IMR-90 (cell line): ENCODE measurements around the gene CTIF. TPM values are rescaled to one million over a fixed set of nuclear protein-coding genes. Genes with fewer than 3 reads are reported as not detected.

Experiments
- ATAC-seq: fragments of 200-7000 bp; cut with Tn5 transposase; 2 replicates; pipeline ENCODE4 v1.9.1; 2020; ENCODE audit warnings: low read depth, mild to moderate bottlenecking, moderate library complexity
- BruUV-seq: library from RNA; stranded (reverse); fragments of 400-500 nt; replicated peaks from 2 replicates; lab custom pipeline; 2021; lab: Mats Ljungman, UMichigan
- CTCF ChIA-PET: fragments of 300-600 bp; formaldehyde crosslinking; extraction: SDS; loops from one replicate; lab custom pipeline; 2021; ENCODE audit warnings: antibody characterized with exemption; lab: Yijun Ruan, JAX
- POLR2A ChIA-PET: fragments of 300-600 bp; sonication (Branson Sonifier 250); formaldehyde crosslinking; loops from one replicate; lab custom pipeline; 2022; ENCODE audit warnings: antibody characterized with exemption; ENCODE audit not compliant: unreplicated experiment; lab: Charles Lee
- DNase-seq: peaks from one replicate; pipeline ENCODE4 v3.0.0; 2013
- H2AFZ ChIP-seq: replicated peaks from 2 replicates; pipeline ENCODE3; 2013; ENCODE audit warnings: low read length, mild to moderate bottlenecking; ENCODE audit not compliant: poor library complexity
- H2AK5ac ChIP-seq: 2 replicates; pipeline ENCODE4 v1.6.1; 2013; ENCODE audit warnings: low read depth, low read length, inconsistent platforms
- H2AK9ac ChIP-seq: replicated peaks from 2 replicates; pipeline ENCODE3; 2013; ENCODE audit warnings: mild to moderate bottlenecking, low read depth, low read length, moderate library complexity; ENCODE audit not compliant: poor library complexity
- H2BK120ac ChIP-seq: 2 replicates; pipeline ENCODE4 v1.6.1; 2013; ENCODE audit warnings: low read depth, low read length, inconsistent platforms
- H2BK15ac ChIP-seq: 3 replicates; pipeline ENCODE4 v1.6.1; 2013; ENCODE audit warnings: low read depth, low read length, inconsistent platforms
- H2BK20ac ChIP-seq: 2 replicates; pipeline ENCODE4 v1.6.1; 2013; ENCODE audit warnings: low read depth, mild to moderate bottlenecking, inconsistent platforms, low read length, moderate library complexity
- H2BK5ac ChIP-seq: 2 replicates; pipeline ENCODE4 v1.6.1; 2013; ENCODE audit warnings: mild to moderate bottlenecking, low read depth, low read length, inconsistent platforms; ENCODE audit not compliant: poor library complexity, severe bottlenecking
- H3K14ac ChIP-seq: replicated peaks from 2 replicates; pipeline ENCODE4 v1.6.1; 2013; ENCODE audit warnings: low read depth, low read length, inconsistent platforms
- H3K18ac ChIP-seq: 2 replicates; pipeline ENCODE4 v1.6.1; 2013; ENCODE audit warnings: low read depth, low read length, control low read depth
- H3K23ac ChIP-seq: 2 replicates; pipeline ENCODE4 v1.6.1; 2013; ENCODE audit warnings: low read depth, low read length, inconsistent platforms
- H3K27ac ChIP-seq: 2 replicates; pipeline ENCODE4 v1.5.1; 2013; ENCODE audit warnings: mild to moderate bottlenecking, control low read depth, low read length; ENCODE audit not compliant: insufficient read depth
- H3K27me3 ChIP-seq: 2 replicates; pipeline ENCODE4 v1.6.1; 2013; ENCODE audit warnings: low read length; ENCODE audit not compliant: control insufficient read depth, insufficient read depth
- H3K36me3 ChIP-seq: 2 replicates; pipeline ENCODE4 v1.6.1; 2013; ENCODE audit warnings: low read length, mixed read lengths; ENCODE audit not compliant: control insufficient read depth, insufficient read depth
- H3K4ac ChIP-seq: 2 replicates; pipeline ENCODE4 v1.6.1; 2013; ENCODE audit warnings: low read depth, low read length, inconsistent platforms
- H3K4me1 ChIP-seq: 2 replicates; pipeline ENCODE4 v1.6.1; 2013; ENCODE audit warnings: low read length, mixed read lengths; ENCODE audit not compliant: control insufficient read depth, insufficient read depth
- H3K4me2 ChIP-seq: 2 replicates; pipeline ENCODE4 v1.6.1; 2013; ENCODE audit warnings: low read depth, mild to moderate bottlenecking, control low read depth, low read length, moderate library complexity
- H3K4me3 ChIP-seq: 2 replicates; pipeline ENCODE4 v1.5.1; 2013; ENCODE audit warnings: low read depth, mild to moderate bottlenecking, control low read depth, low read length, moderate library complexity; ENCODE audit not compliant: insufficient read depth
- H3K56ac ChIP-seq: 2 replicates; pipeline ENCODE4 v1.6.1; 2013; ENCODE audit warnings: low read length, inconsistent platforms; ENCODE audit not compliant: insufficient read depth; ENCODE audit errors: extremely low read depth
- H3K79me1 ChIP-seq, 2 experiments: 2 replicates each; pipeline ENCODE4 v1.6.1; 2013; ENCODE audit warnings: low read length in 2 of 2, inconsistent platforms in 1 of 2, low read depth in 1 of 2
- H3K9ac ChIP-seq: 2 replicates; pipeline ENCODE4 v1.6.1; 2013; ENCODE audit warnings: low read depth, low read length, control low read depth
- H3K9me1 ChIP-seq: 2 replicates; pipeline ENCODE4 v1.6.1; 2013; ENCODE audit warnings: low read length, inconsistent platforms; ENCODE audit not compliant: insufficient read depth
- H3K9me3 ChIP-seq: 2 replicates; pipeline ENCODE4 v1.6.1; 2013; ENCODE audit warnings: low read length; ENCODE audit not compliant: control insufficient read depth, insufficient read depth
- H4K20me1 ChIP-seq: 2 replicates; pipeline ENCODE4 v1.6.1; 2013; ENCODE audit warnings: low read length, inconsistent platforms; ENCODE audit not compliant: insufficient read depth
- H4K5ac ChIP-seq: 2 replicates; pipeline ENCODE4 v1.6.1; 2013; ENCODE audit warnings: mild to moderate bottlenecking, low read depth, low read length, control low read depth
- H4K8ac ChIP-seq, 2 experiments: 2 replicates each; pipeline ENCODE4 v1.6.1; 2013; ENCODE audit warnings: low read depth in 2 of 2, low read length in 2 of 2, control low read depth in 1 of 2, inconsistent platforms in 1 of 2
- H4K91ac ChIP-seq: 2 replicates; pipeline ENCODE4 v1.6.1; 2013; ENCODE audit warnings: low read depth, low read length, inconsistent platforms; ENCODE audit not compliant: insufficient read depth
- BHLHE40 ChIP-seq: fragments of 150-350 bp; IDR thresholded peaks from 2 replicates; pipeline ENCODE4 v1.6.1; 2016; ENCODE audit warnings: mild to moderate bottlenecking, low read depth, low read length
- CHD1 ChIP-seq: IDR thresholded peaks from 2 replicates; pipeline ENCODE4 v1.6.1; 2012; ENCODE audit warnings: low read depth, low read length, improper control_type of control experiment
- FOS ChIP-seq: fragments of 150-350 bp; IDR thresholded peaks from 2 replicates; pipeline ENCODE4 v1.6.1; 2016; ENCODE audit warnings: low read depth, low read length
- MAFK ChIP-seq: IDR thresholded peaks from 2 replicates; pipeline ENCODE4 v1.6.1; 2012; ENCODE audit warnings: low read depth, low read length, improper control_type of control experiment
- MXI1 ChIP-seq: IDR thresholded peaks from 2 replicates; pipeline ENCODE4 v1.6.1; 2012; ENCODE audit warnings: low read depth, mild to moderate bottlenecking, low read length, moderate library complexity, borderline replicate concordance
- NFE2L2 ChIP-seq: fragments of 150-350 bp; IDR thresholded peaks from 2 replicates; pipeline ENCODE4 v1.6.1; 2016; ENCODE audit warnings: low read depth, mild to moderate bottlenecking, low read length
- POLR2A ChIP-seq: IDR thresholded peaks from 2 replicates; pipeline ENCODE4 v1.6.1; 2012; ENCODE audit warnings: mild to moderate bottlenecking, low read depth, low read length
- RAD21 ChIP-seq: IDR thresholded peaks from 2 replicates; pipeline ENCODE4 v1.6.1; 2012; ENCODE audit warnings: low read length, improper control_type of control experiment
- RFX5 ChIP-seq: IDR thresholded peaks from 2 replicates; pipeline ENCODE4 v1.8.0; 2012; ENCODE audit warnings: low read depth, mild to moderate bottlenecking, low read length, moderate library complexity
- WGBS, 2 experiments: methylation state at CpG; one replicate each; pipeline versions ENCODE4 v1.1.5 to v1.1.7; 2013; ENCODE audit warnings: missing lambda C conversion rate in 2 of 2; ENCODE audit not compliant: insufficient read length in 1 of 2; ENCODE audit errors: extremely low coverage in 2 of 2; 5-methylcytosine and 5-hydroxymethylcytosine counted together
- dilution Hi-C: fragments of 300-500 bp; cut with HindIII; formaldehyde crosslinking; loops from one replicate; pipeline ENCODE4 v1.14.3; 2018; ENCODE audit warnings: low sequenced_read_pairs; ENCODE audit not compliant: unreplicated experiment
- in situ Hi-C: fragments of 300-500 bp; cut with MboI; formaldehyde crosslinking; loops from 3 replicates; pipeline ENCODE4 v1.14.3; 2019; ENCODE audit warnings: low sequenced_read_pairs, inconsistent platforms, mixed read lengths
- intact Hi-C: fragments of 100-400 bp; cut with micrococcal nuclease; formaldehyde crosslinking; loops from 2 replicates; pipeline ENCODE4 v1.10.0; 2022
- polyA plus RNA-seq, 3 experiments: library from polyadenylated mRNA; depleted of rRNA; stranded (reverse); fragments of >200 nt; gene quantifications; 2 replicates each; pipeline ENCODE4 v1.2.3, GENCODE V29; 2012; ENCODE audit warnings: low replicate concordance in 1 of 3
- total RNA-seq: library from RNA; depleted of rRNA; stranded (reverse); fragments of >200 nt; gene quantifications from 2 replicates; pipeline ENCODE4 v1.2.3, GENCODE V29; 2012
- TF ChIP-seq, protein P1 (sequence below): fragments of 150-350 bp; IDR thresholded peaks from 2 replicates; pipeline ENCODE4 v1.6.1; 2017; ENCODE audit warnings: mild to moderate bottlenecking, antibody characterized with exemption, low read length, low read depth
- TF ChIP-seq, protein P2 (sequence below): conservative IDR thresholded peaks from 2 replicates; pipeline ENCODE4 v1.5.1; 2012; ENCODE audit warnings: mild to moderate bottlenecking, low read depth, low read length, improper control_type of control experiment

The CTIF gene
- total and polyA plus RNA-seq, 2 of the 4 experiments (the other 2 are of a cell fraction) = 25.1 to 57.0 TPM

DNA sequence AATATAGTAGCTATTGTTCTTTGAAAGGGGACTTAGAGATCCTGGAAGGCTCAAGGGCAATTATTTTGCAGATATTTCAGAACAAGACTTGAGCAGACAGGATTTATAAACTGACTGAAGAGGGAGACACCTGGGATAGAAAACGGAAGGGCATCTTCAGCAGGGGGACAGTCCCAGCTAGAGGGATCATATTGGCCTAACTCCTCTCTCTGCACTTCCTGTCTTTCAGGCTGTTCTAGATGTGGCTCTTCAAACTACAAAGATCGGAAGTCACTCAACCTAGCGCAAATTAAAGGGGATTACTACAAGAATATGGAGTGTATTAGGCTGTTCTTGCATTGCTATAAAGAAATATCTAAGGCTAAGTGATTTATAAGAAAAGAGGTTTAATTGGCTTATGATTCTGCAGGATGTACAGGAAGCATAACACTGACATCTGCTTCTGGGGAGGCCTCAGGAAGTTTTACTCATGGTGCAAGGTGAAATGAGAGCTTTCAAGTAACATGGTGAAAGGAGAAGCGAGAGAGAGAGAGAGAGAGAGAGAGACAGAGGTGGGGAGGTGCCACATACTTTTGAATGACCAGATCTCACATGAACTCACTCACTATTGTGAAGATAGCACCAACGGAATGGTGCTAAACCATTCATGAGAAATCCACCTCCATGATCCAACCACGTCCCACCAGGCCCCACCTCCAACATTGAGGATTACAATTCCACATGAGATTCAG is 5.3 kb upstream of the CTIF start:
- in situ Hi-C loops = loop anchor here (5.0 to 25.0 kb wide), 2 partner anchors 51 to 404 kb away; no protein-coding TSS in a partner anchor

More for the DNA sequence above, 5.3 kb upstream of the CTIF start:
- no peak overlapping the region for H2AFZ ChIP-seq
- no peak overlapping the region for H2AK9ac ChIP-seq
- H2BK15ac ChIP-seq = peak overlapping the region; percentile 76; the same call in 1 of the 3 replicates
- dilution Hi-C loops = no loop called here
- CTCF ChIA-PET = no interaction called here
- WGBS, 2 experiments = no CpG with 5 or more reads among the region's 6 CpGs
- H3K14ac ChIP-seq = peak overlapping the region; percentile 78; the same call in 1 of the 2 replicates
- no peaks in the 10 kb centered on the region for H3K36me3 ChIP-seq
- no peak for DNase-seq
- H3K4me2 ChIP-seq = no peak overlapping the region
- peaks cover 35% of the 10 kb centered on the region for H3K9me1 ChIP-seq
- H4K8ac ChIP-seq = peak overlapping the region in 1 of 2 experiments; percentile 87; a peak in 1 of 4 replicates
- no peaks in the 10 kb centered on the region for H4K20me1 ChIP-seq
- H3K27ac ChIP-seq = no peak overlapping the region
- H3K23ac ChIP-seq = peak overlapping the region; percentile 41
- peak overlapping the region; percentile 88 for H3K4ac ChIP-seq
- no peak overlapping the region for H4K5ac ChIP-seq
- no peaks in the 10 kb centered on the region for H3K27me3 ChIP-seq
- peaks cover 0 to 20% of the 10 kb centered on the region in 2 experiments; a peak in 2 of 4 replicates for H3K79me1 ChIP-seq
- no peak overlapping the region for H2BK5ac ChIP-seq
- H3K9me3 ChIP-seq = no peaks in the 10 kb centered on the region
- H2AK5ac ChIP-seq = peak overlapping the region; percentile 74
- H3K56ac ChIP-seq = no peak overlapping the region
- H4K91ac ChIP-seq = peak overlapping the region; percentile 83; the same call in 1 of the 2 replicates
- peak overlapping the region; percentile 92 for H2BK20ac ChIP-seq
- BruUV-seq = no TSS peak
- peaks cover 20% of the 10 kb centered on the region for H3K4me1 ChIP-seq
- peak overlapping the region; percentile 94 for H2BK120ac ChIP-seq
- no peak for ATAC-seq
- POLR2A ChIA-PET = no interaction called here
- no peak overlapping the region for H3K9ac ChIP-seq
- TF ChIP-seq CHD1 = no peak
- TF ChIP-seq NFE2L2 = no peak
- no peak for TF ChIP-seq FOS
- TF ChIP-seq RAD21 = no peak
- TF ChIP-seq, protein P1, sequence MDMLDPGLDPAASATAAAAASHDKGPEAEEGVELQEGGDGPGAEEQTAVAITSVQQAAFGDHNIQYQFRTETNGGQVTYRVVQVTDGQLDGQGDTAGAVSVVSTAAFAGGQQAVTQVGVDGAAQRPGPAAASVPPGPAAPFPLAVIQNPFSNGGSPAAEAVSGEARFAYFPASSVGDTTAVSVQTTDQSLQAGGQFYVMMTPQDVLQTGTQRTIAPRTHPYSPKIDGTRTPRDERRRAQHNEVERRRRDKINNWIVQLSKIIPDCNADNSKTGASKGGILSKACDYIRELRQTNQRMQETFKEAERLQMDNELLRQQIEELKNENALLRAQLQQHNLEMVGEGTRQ = no peak
- TF ChIP-seq RFX5 = no peak
- TF ChIP-seq, protein P2, sequence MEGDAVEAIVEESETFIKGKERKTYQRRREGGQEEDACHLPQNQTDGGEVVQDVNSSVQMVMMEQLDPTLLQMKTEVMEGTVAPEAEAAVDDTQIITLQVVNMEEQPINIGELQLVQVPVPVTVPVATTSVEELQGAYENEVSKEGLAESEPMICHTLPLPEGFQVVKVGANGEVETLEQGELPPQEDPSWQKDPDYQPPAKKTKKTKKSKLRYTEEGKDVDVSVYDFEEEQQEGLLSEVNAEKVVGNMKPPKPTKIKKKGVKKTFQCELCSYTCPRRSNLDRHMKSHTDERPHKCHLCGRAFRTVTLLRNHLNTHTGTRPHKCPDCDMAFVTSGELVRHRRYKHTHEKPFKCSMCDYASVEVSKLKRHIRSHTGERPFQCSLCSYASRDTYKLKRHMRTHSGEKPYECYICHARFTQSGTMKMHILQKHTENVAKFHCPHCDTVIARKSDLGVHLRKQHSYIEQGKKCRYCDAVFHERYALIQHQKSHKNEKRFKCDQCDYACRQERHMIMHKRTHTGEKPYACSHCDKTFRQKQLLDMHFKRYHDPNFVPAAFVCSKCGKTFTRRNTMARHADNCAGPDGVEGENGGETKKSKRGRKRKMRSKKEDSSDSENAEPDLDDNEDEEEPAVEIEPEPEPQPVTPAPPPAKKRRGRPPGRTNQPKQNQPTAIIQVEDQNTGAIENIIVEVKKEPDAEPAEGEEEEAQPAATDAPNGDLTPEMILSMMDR = no peak
- no peak for TF ChIP-seq BHLHE40
- TF ChIP-seq MXI1 = no peak
- TF ChIP-seq POLR2A = no peak
- no peak for TF ChIP-seq MAFK
- H3K4me3 ChIP-seq = no peak overlapping the region
- intact Hi-C loops = no loop called here
- H3K18ac ChIP-seq = 0 out of 2 replicates have a peak overlapping the region, but pooled peaks have one; percentile 16
